ENCODE data around the gene PGBD5.

- TF ChIP-seq CTCF (IDR thresholded peaks at IDR 0.05) (no peak), POLR2A (IDR thresholded peaks at IDR 0.05) (no peak)
Measured at GRCh38 chr1:230295367-230295766, 130.8 kb downstream of the PGBD5 start.
